Vagina (tissue), 2 donors: ENCODE measurements around the gene RIPK3.
"Not testable (repeated sequence)": the region's sequence is repeated elsewhere in the genome, so short reads cannot be mapped to it uniquely, and the experiment has no call there.

ENCODE experiments used
- CTCF ChIP-seq, 3 experiments: fragments of 450-650 bp in 2 of 3; fragments of 200-600 bp in 1 of 3; sonication (generic) in 1 of 3; IDR thresholded peaks; one replicate each; pipeline ENCODE4 v1.5.1; 2017 to 2019; ENCODE audit warnings: antibody characterized with exemption in 3 of 3, mild to moderate bottlenecking in 2 of 3, moderate library complexity in 2 of 3
- POLR2A ChIP-seq, 2 donors: fragments of 450-650 bp; IDR thresholded peaks; one replicate each; pipeline ENCODE4 v1.6.1; 2017; ENCODE audit warnings: antibody characterized with exemption in 2 of 2, mild to moderate bottlenecking in 2 of 2, moderate library complexity in 2 of 2

- TF ChIP-seq CTCF, POLR2A (IDR thresholded peaks at IDR 0.05): not testable (repeated sequence)
These were observed 14.7 kb upstream of the RIPK3 start for GRCh38 chr14:24354482-24354825.
